Activated CD8-positive, alpha-beta memory T cell treated with anti-CD3 and anti-CD28 coated beads for 36 hours (primary cell): ENCODE data around the gene INTS15. TPM values are rescaled to one million over a fixed set of nuclear protein-coding genes. Genes with fewer than 3 reads are reported as not detected.

Source experiments
- CTCF ChIA-PET: fragments of 350-600 bp; sonication (Branson Sonifier 250); formaldehyde crosslinking; loops from one replicate; lab custom pipeline; 2021; ENCODE audit warnings: antibody characterized with exemption; lab: Charles Lee
- POLR2A ChIA-PET: fragments of 350-600 bp; sonication (Branson Sonifier 250); formaldehyde crosslinking; loops from one replicate; lab custom pipeline; 2021; ENCODE audit warnings: antibody characterized with exemption; lab: Charles Lee
- total RNA-seq, 2 experiments: library from RNA; stranded (reverse); gene quantifications; one replicate each; pipeline ENCODE4 v1.2.3, GENCODE V29; 2021

The INTS15 gene
- total RNA-seq, 2 experiments from 2014 or later = 38.2 to 39.6 TPM

GRCh38 chr7:6650521-6651011 lies 60.7 kb downstream of the INTS15 start:
- ChIA-PET POLR2A (no interaction called here), CTCF (interaction anchor here (0.6 kb wide), 1 partner anchor 52 kb away, joined by 3 read pairs; no protein-coding TSS in a partner anchor)

- POLR2A ChIA-PET = no interaction called here
- CTCF ChIA-PET = no interaction called here
Measured at GRCh38 chr7:6651851-6652445, 62.1 kb downstream of the INTS15 start.

GRCh38 chr7:6652446-6653011 lies 62.7 kb downstream of the INTS15 start:
- ChIA-PET CTCF (interaction anchor here (0.6 kb wide), 1 partner anchor 69 kb away, joined by 4 read pairs; no protein-coding TSS in a partner anchor), POLR2A (no interaction called here)

GRCh38 chr7:6653071-6654003 lies 63.5 kb downstream of the INTS15 start:
- ChIA-PET CTCF (interaction anchor here (0.6 kb wide), 1 partner anchor 68 kb away, joined by 4 read pairs; no protein-coding TSS in a partner anchor), POLR2A (no interaction called here)

GRCh38 chr7:6654113-6654841 lies 64.5 kb downstream of the INTS15 start:
- ChIA-PET POLR2A (no interaction called here), CTCF (no interaction called here)

GRCh38 chr7:6654842-6655610 lies 65.2 kb downstream of the INTS15 start:
- ChIA-PET POLR2A (no interaction called here), CTCF (no interaction called here)

- CTCF ChIA-PET = no interaction called here
- POLR2A ChIA-PET = no interaction called here
Measured at GRCh38 chr7:6655636-6656385, 66.0 kb downstream of the INTS15 start.

- ChIA-PET CTCF (interaction anchor here (0.7 kb wide), 1 partner anchor 24 kb away, joined by 3 read pairs; no protein-coding TSS in a partner anchor), POLR2A (no interaction called here)
Measured at GRCh38 chr7:6656413-6656812, 66.6 kb downstream of the INTS15 start.

Other genes with a start within 250 kb of the INTS15 start
- 10 to 100 TPM; 10.3 to 11.8 TPM for gene FAM220A, start 241.1 kb upstream of the INTS15 start, total RNA-seq
- gene RAC1, start 215.5 kb upstream of the INTS15 start, total RNA-seq = 100 to 1,000 TPM; 214 TPM
- gene DAGLB, start 142.1 kb upstream of the INTS15 start, total RNA-seq = 10 to 100 TPM; 17.0 to 17.3 TPM
- 10 to 100 TPM; 70.0 to 74.0 TPM for gene KDELR2, start 105.9 kb upstream of the INTS15 start, total RNA-seq
- gene GRID2IP, start 38.6 kb upstream of the INTS15 start, total RNA-seq = under 1 TPM; 0.40 to 0.50 TPM
- 10 to 100 TPM; 28.5 to 30.1 TPM for gene ZDHHC4, start 12.6 kb upstream of the INTS15 start, total RNA-seq
- 1 to 10 TPM; 3.4 to 3.9 TPM for gene ZNF853, start 25.6 kb downstream of the INTS15 start, total RNA-seq
- gene ZNF316, start 47.3 kb downstream of the INTS15 start, total RNA-seq = 10 to 100 TPM; 20.3 to 21.2 TPM
- 10 to 100 TPM; 19.0 to 19.9 TPM for gene ZNF12, start 116.9 kb downstream of the INTS15 start, total RNA-seq
- gene RSPH10B2, start 164.1 kb downstream of the INTS15 start, total RNA-seq = under 1 TPM; 0.36 to 0.78 TPM
- 10 to 100 TPM; 43.8 to 57.9 TPM for gene CCZ1B, start 236.3 kb downstream of the INTS15 start, total RNA-seq